Posterior vena cava (tissue), 2 donors: ENCODE measurements around the gene TTC23. TPM values are rescaled to one million over a fixed set of nuclear protein-coding genes. Genes with fewer than 3 reads are reported as not detected.
A peak's percentile ranks its signal among the peaks of the same experiment; 100 is the strongest.
"Not testable (repeated sequence)": the region's sequence is repeated elsewhere in the genome, so short reads cannot be mapped to it uniquely, and the experiment has no call there.

Experiments
- DNase-seq: peaks from one replicate; pipeline ENCODE4 v3.0.0-alpha.2; 2020; ENCODE audit warnings: low spot score
- intact Hi-C, 2 donors: fragments of 100-400 bp; cut with DNase I; formaldehyde crosslinking; loops; one replicate each; pipeline versions ENCODE4 v1.14.1 to v1.14.2; 2022 to 2023
- total RNA-seq, 2 donors: library from RNA; stranded (reverse); fragmentation: NEBNext Ultra II Directional; extraction: Animal tissue kit (Norgen Biotek cat#: 25700); gene quantifications; one replicate each; pipeline ENCODE4 v1.2.1, GENCODE V29; 2021
- donor health status: DM: yes; HTN: yes; CAD: no.
- donor health status: DM: yes; HTN: yes; CAD: no.

Gene TTC23
- total RNA-seq, 2 donors from 2014 or later, result 16.6 to 16.9 TPM

GRCh38 chr15:99115300-99116215, 133.8 kb downstream of the TTC23 start:
- intact Hi-C loops, result no loop called here
- peak; percentile 65 for DNase-seq

- intact Hi-C loops, result loop anchor here in 1 of 2 donors (5.0 kb wide), 1 partner anchor 98 kb away; no protein-coding TSS in a partner anchor
- peak; percentile 35 for DNase-seq
Observed at GRCh38 chr15:99114511-99115299, 134.7 kb downstream of the TTC23 start.

GRCh38 chr15:99113547-99114271, 135.7 kb downstream of the TTC23 start:
- DNase-seq, result peak; percentile 73
- intact Hi-C loops, result loop anchor here in 1 of 2 donors (5.0 kb wide), 1 partner anchor 99 kb away; no protein-coding TSS in a partner anchor

- DNase-seq, result not testable (repeated sequence)
Observed at GRCh38 chr15:99111641-99112040, 137.7 kb downstream of the TTC23 start.

GRCh38 chr15:99110581-99111320, 138.6 kb downstream of the TTC23 start:
- intact Hi-C loops, result loop anchor here in 1 of 2 donors (5.0 kb wide), 1 partner anchor 102 kb away; no protein-coding TSS in a partner anchor
- no peak for DNase-seq

More at GRCh38 chr15:99111641-99112040, 137.7 kb downstream of the TTC23 start:
- intact Hi-C loops, result loop anchor here in 1 of 2 donors (5.0 kb wide), 1 partner anchor 101 kb away; no protein-coding TSS in a partner anchor

- intact Hi-C loops, result loop anchor here in 1 of 2 donors (5.0 kb wide), 1 partner anchor 102 kb away; no protein-coding TSS in a partner anchor
- DNase-seq, result no peak
Observed at GRCh38 chr15:99110093-99110492, 139.3 kb downstream of the TTC23 start.

GRCh38 chr15:99109555-99110021, 139.8 kb downstream of the TTC23 start:
- no peak for DNase-seq
- intact Hi-C loops, result loop anchor here (5.0 kb wide), 2 partner anchors 68 to 103 kb away; no protein-coding TSS in a partner anchor

- intact Hi-C loops, result loop anchor here in 1 of 2 donors (5.0 kb wide), 1 partner anchor 68 kb away; no protein-coding TSS in a partner anchor
- peak; percentile 53 for DNase-seq
Observed at GRCh38 chr15:99108993-99109392, 140.4 kb downstream of the TTC23 start.

GRCh38 chr15:99106417-99107220, 142.8 kb downstream of the TTC23 start:
- intact Hi-C loops, result loop anchor here in 1 of 2 donors (5.0 kb wide), 1 partner anchor 71 kb away; no protein-coding TSS in a partner anchor
- DNase-seq, result peak; percentile 68

- peak; percentile 82 for DNase-seq
- intact Hi-C loops, result loop anchor here in 1 of 2 donors (5.0 kb wide), 1 partner anchor 72 kb away; no protein-coding TSS in a partner anchor
Observed at GRCh38 chr15:99105514-99106341, 143.7 kb downstream of the TTC23 start.

GRCh38 chr15:99104788-99105513, 144.4 kb downstream of the TTC23 start, which contains the start of gene SYNM:
SYNM (plus strand) TSS chr15:99105080; CDS start chr15:99105200, 120 bp downstream.
- DNase-seq, result peak; percentile 90
- intact Hi-C loops, result loop anchor here in 1 of 2 donors (5.0 kb wide), 1 partner anchor 72 kb away; no protein-coding TSS in a partner anchor

- intact Hi-C loops, result no loop called here
- peak; percentile 75 for DNase-seq
Observed at GRCh38 chr15:99103279-99103678, 146.1 kb downstream of the TTC23 start.

- intact Hi-C loops, result no loop called here
- DNase-seq, result peak; percentile 75
Observed at GRCh38 chr15:99102332-99103235, 146.8 kb downstream of the TTC23 start.

- no peak for DNase-seq
- intact Hi-C loops, result loop anchor here in 1 of 2 donors (2.0 kb wide), 1 partner anchor 111 kb away; no protein-coding TSS in a partner anchor
Observed at GRCh38 chr15:99101501-99101900, 147.9 kb downstream of the TTC23 start.
